ENCODE measurements around the gene GPR27. TPM values are rescaled to one million over a fixed set of nuclear protein-coding genes. Genes with fewer than 3 reads are reported as not detected.

The GPR27 gene
- total and polyA plus RNA-seq, 2 experiments from 2014 or later, result 7.8 to 11.8 TPM

GRCh38 chr3:71734881-71735280 is 18.8 kb upstream of the GPR27 start:
- Histone ChIP-seq H3F3A (replicated peaks; ENCODE audit: low read depth) (0 out of 2 replicates have a peak, but pooled peaks cover 5% of the 10 kb centered on the region), H3K4me3 (no peak overlapping the region), H4K20me1 (replicated peaks; ENCODE audit: insufficient read depth) (no peaks in the 10 kb centered on the region), H3K9me2 (ENCODE audit: insufficient read depth) (no peaks in the 10 kb centered on the region), H3K27me3 (ENCODE audit: insufficient read depth) (no peaks in the 10 kb centered on the region), H2AFZ (no peak overlapping the region), H3K79me2 (replicated peaks; ENCODE audit: insufficient read depth) (no peaks in the 10 kb centered on the region), H3K36me3 (ENCODE audit: insufficient read depth) (no peaks in the 10 kb centered on the region), H3K27ac (ENCODE audit: low read depth) (no peak overlapping the region), H3K4me1 (ENCODE audit: insufficient read depth) (peaks cover 34% of the 10 kb centered on the region), H3K4me2 (no peak overlapping the region)
- TF ChIP-seq ZNF331 (CRISPR knock-in tag; IDR thresholded peaks at IDR 0.05; ENCODE audit: low read depth) (no peak), NANOG (IDR thresholded peaks at IDR 0.05; ENCODE audit: borderline replicate concordance) (no peak), CTCF (conservative IDR thresholded peaks at IDR 0.05; ENCODE audit: low read depth in 2 of 2) (no peak), POLR2AphosphoS5 (IDR thresholded peaks at IDR 0.05; ENCODE audit: low read depth) (no peak), ZNF114 (CRISPR knock-in tag; IDR thresholded peaks at IDR 0.05) (no peak), ETS1 (IDR thresholded peaks at IDR 0.05) (no peak), STAT1 (IDR thresholded peaks at IDR 0.05; ENCODE audit: unreplicated experiment) (no peak), CREB1 (CRISPR knock-in tag; IDR thresholded peaks at IDR 0.05; ENCODE audit: low read depth) (no peak), REST (IDR thresholded peaks at IDR 0.05; ENCODE audit: unreplicated experiment) (no peak), JUNB (IDR thresholded peaks at IDR 0.05; ENCODE audit: unreplicated experiment) (no peak), EZH2 (IDR thresholded peaks at IDR 0.05; ENCODE audit: low read depth, unreplicated experiment) (no peak), EZH2phosphoT487 (IDR thresholded peaks at IDR 0.05; ENCODE audit: unreplicated experiment) (no peak), ZNF462 (CRISPR knock-in tag; IDR thresholded peaks at IDR 0.05) (no peak)
- no peak for ATAC-seq
- Mint-ChIP-seq H3K9me3 (no peaks in the 10 kb centered on the region; the same call in 2 of the 3 replicates), H3K4me3 (no peak overlapping the region), H3K36me3 (ENCODE audit: low read depth) (peaks cover 4% of the 10 kb centered on the region; the same call in 1 of the 3 replicates), H3K4me1 (peaks cover 27% of the 10 kb centered on the region), H3K27ac (no peak overlapping the region), H3K27me3 (ENCODE audit: insufficient read depth, low read depth, poor library complexity) (peaks cover 8% of the 10 kb centered on the region)
- DNase-seq (ENCODE audit: low spot score), result peak; percentile 34
